Neural crest cell (in vitro differentiated cells): ENCODE results near the gene SOHLH2. TPM values are rescaled to one million over a fixed set of nuclear protein-coding genes. Genes with fewer than 3 reads are reported as not detected.

Experiments used
- DNase-seq: peaks from one replicate; pipeline ENCODE4 v3.0.0; 2021; ENCODE audit warnings: low read depth, mixed read lengths, low spot score
- H3K27ac Mint-ChIP-seq: one replicate; pipeline ENCODE4 v1.8.0; 2021; ENCODE audit warnings: mild to moderate bottlenecking, mixed read lengths; ENCODE audit not compliant: unreplicated experiment
- H3K27me3 Mint-ChIP-seq: 2 replicates; pipeline ENCODE4 v1.8.0; 2021; ENCODE audit warnings: low read depth, mild to moderate bottlenecking, mixed read lengths
- H3K36me3 Mint-ChIP-seq: 2 replicates; pipeline ENCODE4 v1.8.0; 2021; ENCODE audit warnings: low read depth, mild to moderate bottlenecking, mixed read lengths
- H3K4me1 Mint-ChIP-seq: 2 replicates; pipeline ENCODE4 v1.8.0; 2021; ENCODE audit warnings: mixed read lengths
- H3K4me3 Mint-ChIP-seq: one replicate; pipeline ENCODE4 v1.8.0; 2021; ENCODE audit warnings: mild to moderate bottlenecking, mixed read lengths
- H3K9me3 Mint-ChIP-seq: 2 replicates; pipeline ENCODE4 v1.8.0; 2021; ENCODE audit warnings: mixed read lengths
- CTCF ChIP-seq: fragments of 200-600 bp; sonication (generic); conservative IDR thresholded peaks from 2 replicates; pipeline ENCODE4 v1.5.0; 2021; ENCODE audit warnings: antibody characterized with exemption, mild to moderate bottlenecking
- total RNA-seq: library from RNA; stranded (reverse); gene quantifications from 2 replicates; pipeline ENCODE4 v1.2.1, GENCODE V29; 2021

SOHLH2 gene
- total RNA-seq, 1 donor from 2014 or later: 0.21 TPM

GRCh38 chr13:36251526-36251925 is 37.2 kb upstream of the SOHLH2 start:
- no peak overlapping the region for H3K4me3 Mint-ChIP-seq
- H3K27ac Mint-ChIP-seq: no peak overlapping the region
- H3K9me3 Mint-ChIP-seq: peaks cover 5% of the 10 kb centered on the region
- no peaks in the 10 kb centered on the region for H3K4me1 Mint-ChIP-seq
- no peak for TF ChIP-seq CTCF
- no peak for DNase-seq
- H3K27me3 Mint-ChIP-seq: no peaks in the 10 kb centered on the region
- no peaks in the 10 kb centered on the region for H3K36me3 Mint-ChIP-seq

GRCh38 chr13:36251017-36251416 is 36.7 kb upstream of the SOHLH2 start:
- Mint-ChIP-seq H3K4me1 (no peaks in the 10 kb centered on the region), H3K9me3 (peaks cover 5% of the 10 kb centered on the region), H3K36me3 (no peaks in the 10 kb centered on the region), H3K27me3 (no peaks in the 10 kb centered on the region), H3K27ac (no peak overlapping the region), H3K4me3 (no peak overlapping the region)
- DNase-seq: no peak
- TF ChIP-seq CTCF: no peak

- peaks cover 5% of the 10 kb centered on the region for H3K9me3 Mint-ChIP-seq
These were observed 34.3 kb upstream of the SOHLH2 start for GRCh38 chr13:36248700-36249099.

GRCh38 chr13:36244990-36245389 is 30.6 kb upstream of the SOHLH2 start:
- peaks cover 5% of the 10 kb centered on the region for H3K9me3 Mint-ChIP-seq
- H3K36me3 Mint-ChIP-seq: no peaks in the 10 kb centered on the region
- no peaks in the 10 kb centered on the region for H3K27me3 Mint-ChIP-seq
- no peak overlapping the region for H3K4me3 Mint-ChIP-seq
- H3K4me1 Mint-ChIP-seq: no peaks in the 10 kb centered on the region
- TF ChIP-seq CTCF: no peak
- DNase-seq: no peak
- no peak overlapping the region for H3K27ac Mint-ChIP-seq

More at GRCh38 chr13:36248700-36249099, 34.3 kb upstream of the SOHLH2 start:
- H3K36me3 Mint-ChIP-seq: no peaks in the 10 kb centered on the region
- no peak overlapping the region for H3K4me3 Mint-ChIP-seq
- H3K27ac Mint-ChIP-seq: no peak overlapping the region
- no peak for DNase-seq
- H3K27me3 Mint-ChIP-seq: no peaks in the 10 kb centered on the region
- TF ChIP-seq CTCF: no peak
- no peaks in the 10 kb centered on the region for H3K4me1 Mint-ChIP-seq

- Mint-ChIP-seq H3K4me3 (no peak overlapping the region), H3K36me3 (no peaks in the 10 kb centered on the region), H3K27ac (no peak overlapping the region), H3K9me3 (peaks cover 5% of the 10 kb centered on the region), H3K4me1 (no peaks in the 10 kb centered on the region), H3K27me3 (no peaks in the 10 kb centered on the region)
- DNase-seq: no peak
- no peak for TF ChIP-seq CTCF
These were observed 29.7 kb upstream of the SOHLH2 start for GRCh38 chr13:36244073-36244472.

- H3K27me3 Mint-ChIP-seq: no peaks in the 10 kb centered on the region
- no peak for DNase-seq
- no peaks in the 10 kb centered on the region for H3K4me1 Mint-ChIP-seq
- H3K36me3 Mint-ChIP-seq: no peaks in the 10 kb centered on the region
- peaks cover 5% of the 10 kb centered on the region for H3K9me3 Mint-ChIP-seq
- H3K27ac Mint-ChIP-seq: no peak overlapping the region
- no peak for TF ChIP-seq CTCF
- H3K4me3 Mint-ChIP-seq: no peak overlapping the region
These were observed 28.4 kb upstream of the SOHLH2 start for GRCh38 chr13:36242761-36243160.
